A549 (cell line): ENCODE measurements around the gene MINDY1.

Experiments used
- CEBPB ChIP-seq, 2 experiments: fragments of >200 bp in 1 of 2; sonication (Bioruptor Twin) in 1 of 2; formaldehyde crosslinking in 1 of 2; IDR thresholded peaks; 2 replicates each; pipeline ENCODE4 v1.6.1; 2012 to 2016
- CHD4 ChIP-seq: fragments of 200-600 bp; sonication (generic); IDR thresholded peaks from 2 replicates; pipeline ENCODE4 v1.6.1; 2016; ENCODE audit warnings: antibody characterized with exemption, mild to moderate bottlenecking, borderline replicate concordance
- EP300 ChIP-seq, 2 experiments: fragments of >200 bp; sonication (Bioruptor Twin); formaldehyde crosslinking; IDR thresholded peaks; 2 replicates in 1 of 2; 3 replicates in 1 of 2; pipeline ENCODE4 v1.6.1; 2016 to 2017
- KDM5A ChIP-seq: fragments of 200-600 bp; sonication (generic); IDR thresholded peaks from 2 replicates; pipeline ENCODE4 v1.6.1; 2016; ENCODE audit warnings: antibody characterized with exemption, mild to moderate bottlenecking
- MAZ ChIP-seq: fragments of 150-350 bp; IDR thresholded peaks from 2 replicates; pipeline ENCODE4 v1.6.1; 2014; ENCODE audit warnings: antibody characterized with exemption, low read depth, low read length, borderline replicate concordance
- POLR2A ChIP-seq: IDR thresholded peaks from 2 replicates; pipeline ENCODE4 v1.6.1; 2012; ENCODE audit warnings: mild to moderate bottlenecking, low read length
- POLR2AphosphoS2 ChIP-seq: conservative IDR thresholded peaks from 2 replicates; pipeline ENCODE4 v1.6.1; 2012; ENCODE audit warnings: low read length, improper control_type of control experiment, inconsistent platforms
- TF ChIP-seq, protein P1 (sequence below): fragments of >200 bp; sonication (Bioruptor Twin); formaldehyde crosslinking; IDR thresholded peaks from 3 replicates; pipeline ENCODE4 v1.5.1; 2016
- TF ChIP-seq, protein P2 (sequence below): fragments of 450-650 bp; IDR thresholded peaks from 2 replicates; pipeline ENCODE4 v1.6.1; 2014; ENCODE audit warnings: antibody characterized with exemption

DNA sequence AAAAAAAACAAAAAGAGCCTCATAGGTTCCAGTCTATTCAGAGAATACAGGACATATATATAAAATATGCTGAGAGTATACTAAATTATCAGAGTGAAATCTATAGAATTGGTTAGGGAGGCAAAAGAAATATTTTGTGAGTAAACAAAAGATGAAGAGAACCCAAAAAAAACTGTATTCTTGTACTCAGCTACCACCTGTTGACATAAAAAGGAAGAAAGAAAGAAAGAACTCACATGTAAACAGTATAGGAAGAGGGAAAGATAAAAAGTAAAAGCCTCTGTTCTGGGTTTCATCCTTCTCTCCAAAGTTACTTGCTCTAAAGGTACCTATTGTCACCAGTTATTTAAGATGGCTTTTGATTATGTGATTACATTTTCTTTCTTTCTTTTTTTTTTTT lies 19.8 kb upstream of the MINDY1 start:
- TF ChIP-seq EP300 (IDR thresholded peaks at IDR 0.05) (no peak), POLR2AphosphoS2 (no peak), CHD4 (no peak), POLR2A (no peak), KDM5A (no peak), CEBPB (IDR thresholded peaks at IDR 0.05) (no peak), MAZ (no peak)
- TF ChIP-seq, protein P1, sequence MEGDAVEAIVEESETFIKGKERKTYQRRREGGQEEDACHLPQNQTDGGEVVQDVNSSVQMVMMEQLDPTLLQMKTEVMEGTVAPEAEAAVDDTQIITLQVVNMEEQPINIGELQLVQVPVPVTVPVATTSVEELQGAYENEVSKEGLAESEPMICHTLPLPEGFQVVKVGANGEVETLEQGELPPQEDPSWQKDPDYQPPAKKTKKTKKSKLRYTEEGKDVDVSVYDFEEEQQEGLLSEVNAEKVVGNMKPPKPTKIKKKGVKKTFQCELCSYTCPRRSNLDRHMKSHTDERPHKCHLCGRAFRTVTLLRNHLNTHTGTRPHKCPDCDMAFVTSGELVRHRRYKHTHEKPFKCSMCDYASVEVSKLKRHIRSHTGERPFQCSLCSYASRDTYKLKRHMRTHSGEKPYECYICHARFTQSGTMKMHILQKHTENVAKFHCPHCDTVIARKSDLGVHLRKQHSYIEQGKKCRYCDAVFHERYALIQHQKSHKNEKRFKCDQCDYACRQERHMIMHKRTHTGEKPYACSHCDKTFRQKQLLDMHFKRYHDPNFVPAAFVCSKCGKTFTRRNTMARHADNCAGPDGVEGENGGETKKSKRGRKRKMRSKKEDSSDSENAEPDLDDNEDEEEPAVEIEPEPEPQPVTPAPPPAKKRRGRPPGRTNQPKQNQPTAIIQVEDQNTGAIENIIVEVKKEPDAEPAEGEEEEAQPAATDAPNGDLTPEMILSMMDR = no peak
- TF ChIP-seq, protein P2, sequence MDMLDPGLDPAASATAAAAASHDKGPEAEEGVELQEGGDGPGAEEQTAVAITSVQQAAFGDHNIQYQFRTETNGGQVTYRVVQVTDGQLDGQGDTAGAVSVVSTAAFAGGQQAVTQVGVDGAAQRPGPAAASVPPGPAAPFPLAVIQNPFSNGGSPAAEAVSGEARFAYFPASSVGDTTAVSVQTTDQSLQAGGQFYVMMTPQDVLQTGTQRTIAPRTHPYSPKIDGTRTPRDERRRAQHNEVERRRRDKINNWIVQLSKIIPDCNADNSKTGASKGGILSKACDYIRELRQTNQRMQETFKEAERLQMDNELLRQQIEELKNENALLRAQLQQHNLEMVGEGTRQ = no peak
